ENCODE measurements around the gene GYS1.

Gene GYS1

DNA sequence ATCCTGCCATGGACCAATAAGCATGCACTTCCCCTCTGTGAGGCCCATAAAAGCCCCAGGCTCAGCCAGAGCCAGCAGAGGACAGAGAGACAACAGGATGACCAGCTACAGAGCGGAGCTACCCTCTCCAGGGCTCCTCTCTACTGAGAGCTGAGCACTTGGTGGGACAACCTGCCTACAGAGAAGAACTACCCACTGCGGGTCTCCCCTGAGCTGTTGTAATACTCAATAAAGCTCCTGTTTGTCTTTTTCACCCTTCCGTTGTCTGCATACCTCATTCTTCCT is 45.9 kb downstream of the GYS1 start:
- Histone ChIP-seq H4K20me1 (ENCODE audit: insufficient read depth, low read length) (no peaks in the 10 kb centered on the region), H3K4me3 (ENCODE audit: low read length) (no peak overlapping the region), H3K36me3 (replicated peaks; ENCODE audit: low read depth, low read length) (peaks cover 5% of the 10 kb centered on the region), H3K4me1 (ENCODE audit: low read length) (no peaks in the 10 kb centered on the region), H3K9ac (ENCODE audit: low read length) (no peak overlapping the region), H3K4me2 (ENCODE audit: low read length) (no peak overlapping the region), H3K79me2 (ENCODE audit: low read length) (no peaks in the 10 kb centered on the region), H3K9me3 (ENCODE audit: insufficient read depth, low read length) (peaks cover 8% of the 10 kb centered on the region; the same call in 1 of the 2 replicates), H3K27me3 (ENCODE audit: low read depth, low read length) (no peaks in the 10 kb centered on the region), H2AFZ (ENCODE audit: low read depth, low read length) (no peak overlapping the region), H3K27ac (ENCODE audit: low read length) (no peak overlapping the region)
- TF ChIP-seq, protein P1, sequence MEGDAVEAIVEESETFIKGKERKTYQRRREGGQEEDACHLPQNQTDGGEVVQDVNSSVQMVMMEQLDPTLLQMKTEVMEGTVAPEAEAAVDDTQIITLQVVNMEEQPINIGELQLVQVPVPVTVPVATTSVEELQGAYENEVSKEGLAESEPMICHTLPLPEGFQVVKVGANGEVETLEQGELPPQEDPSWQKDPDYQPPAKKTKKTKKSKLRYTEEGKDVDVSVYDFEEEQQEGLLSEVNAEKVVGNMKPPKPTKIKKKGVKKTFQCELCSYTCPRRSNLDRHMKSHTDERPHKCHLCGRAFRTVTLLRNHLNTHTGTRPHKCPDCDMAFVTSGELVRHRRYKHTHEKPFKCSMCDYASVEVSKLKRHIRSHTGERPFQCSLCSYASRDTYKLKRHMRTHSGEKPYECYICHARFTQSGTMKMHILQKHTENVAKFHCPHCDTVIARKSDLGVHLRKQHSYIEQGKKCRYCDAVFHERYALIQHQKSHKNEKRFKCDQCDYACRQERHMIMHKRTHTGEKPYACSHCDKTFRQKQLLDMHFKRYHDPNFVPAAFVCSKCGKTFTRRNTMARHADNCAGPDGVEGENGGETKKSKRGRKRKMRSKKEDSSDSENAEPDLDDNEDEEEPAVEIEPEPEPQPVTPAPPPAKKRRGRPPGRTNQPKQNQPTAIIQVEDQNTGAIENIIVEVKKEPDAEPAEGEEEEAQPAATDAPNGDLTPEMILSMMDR (IDR thresholded peaks at IDR 0.05; ENCODE audit: low read depth, low read length), result no peak
- no peak for TF ChIP-seq EZH2phosphoT487 (IDR thresholded peaks at IDR 0.05; ENCODE audit: low read depth)

DNA sequence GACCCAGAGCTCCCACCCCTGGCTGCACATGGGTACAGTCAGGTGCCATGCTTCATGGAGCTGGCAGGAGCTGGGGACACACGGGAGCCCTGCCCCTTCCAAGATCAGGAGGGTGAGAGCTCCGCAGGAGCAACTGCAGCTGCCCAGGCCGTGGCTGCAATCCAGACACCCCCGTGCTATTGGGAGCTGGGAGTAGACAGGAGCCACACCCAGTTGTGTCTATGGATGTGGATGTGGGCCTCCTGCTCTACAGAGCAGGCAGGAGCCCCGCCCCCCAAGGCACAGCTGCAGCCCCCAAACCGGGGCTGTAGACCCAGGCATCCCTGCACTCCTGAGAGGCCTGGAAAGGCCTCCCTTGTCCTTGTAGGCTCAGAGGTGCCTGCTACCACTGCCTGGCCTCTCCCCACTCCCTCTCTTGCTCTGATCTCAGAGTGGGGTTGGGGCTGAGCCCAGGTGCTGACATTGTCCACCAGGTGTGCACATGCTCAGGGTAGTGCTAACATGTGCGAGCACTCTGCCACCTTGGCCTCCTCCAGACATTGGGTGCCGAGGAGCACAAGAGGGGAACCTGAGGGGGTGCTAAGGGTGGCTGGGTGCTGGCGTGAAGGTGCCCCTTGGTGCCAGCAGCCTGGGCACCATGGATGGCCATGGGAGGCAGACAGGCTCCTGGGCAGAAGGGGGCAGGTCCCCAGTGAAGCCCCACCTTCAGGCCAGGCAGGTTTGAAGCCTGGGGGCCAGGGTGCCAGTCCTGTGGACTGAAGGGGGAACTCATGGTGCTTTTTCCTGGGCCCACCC is 46.4 kb downstream of the GYS1 start:
- H2AFZ ChIP-seq (ENCODE audit: low read depth, low read length), result no peak overlapping the region
- no peak for TF ChIP-seq EZH2phosphoT487 (IDR thresholded peaks at IDR 0.05; ENCODE audit: low read depth)
- TF ChIP-seq, protein P1 (IDR thresholded peaks at IDR 0.05; ENCODE audit: low read depth, low read length), result no peak
- H3K4me1 ChIP-seq (ENCODE audit: low read length), result no peaks in the 10 kb centered on the region
- peaks cover 5% of the 10 kb centered on the region for H3K36me3 ChIP-seq (replicated peaks; ENCODE audit: low read depth, low read length)
- no peak overlapping the region for H3K9ac ChIP-seq (ENCODE audit: low read length)
- H3K4me3 ChIP-seq (ENCODE audit: low read length), result no peak overlapping the region
- peaks cover 8% of the 10 kb centered on the region; the same call in 1 of the 2 replicates for H3K9me3 ChIP-seq (ENCODE audit: insufficient read depth, low read length)
- H3K27ac ChIP-seq (ENCODE audit: low read length), result no peak overlapping the region
- no peak overlapping the region for H3K4me2 ChIP-seq (ENCODE audit: low read length)
- no peaks in the 10 kb centered on the region for H3K27me3 ChIP-seq (ENCODE audit: low read depth, low read length)
- no peaks in the 10 kb centered on the region for H4K20me1 ChIP-seq (ENCODE audit: insufficient read depth, low read length)
- no peaks in the 10 kb centered on the region for H3K79me2 ChIP-seq (ENCODE audit: low read length)

GRCh38 chr19:48945817-48946216 is 47.3 kb downstream of the GYS1 start:
- H3K4me3 ChIP-seq (ENCODE audit: low read length), result no peak overlapping the region
- H3K27me3 ChIP-seq (ENCODE audit: low read depth, low read length), result no peaks in the 10 kb centered on the region
- TF ChIP-seq EZH2phosphoT487 (IDR thresholded peaks at IDR 0.05; ENCODE audit: low read depth), result no peak
- TF ChIP-seq, protein P1 (IDR thresholded peaks at IDR 0.05; ENCODE audit: low read depth, low read length), result no peak
- no peak overlapping the region for H3K4me2 ChIP-seq (ENCODE audit: low read length)
- H3K27ac ChIP-seq (ENCODE audit: low read length), result no peak overlapping the region
- no peaks in the 10 kb centered on the region for H3K79me2 ChIP-seq (ENCODE audit: low read length)
- H3K9me3 ChIP-seq (ENCODE audit: insufficient read depth, low read length), result peaks cover 14% of the 10 kb centered on the region; the same call in 1 of the 2 replicates
- H3K36me3 ChIP-seq (replicated peaks; ENCODE audit: low read depth, low read length), result peaks cover 5% of the 10 kb centered on the region
- no peaks in the 10 kb centered on the region for H3K4me1 ChIP-seq (ENCODE audit: low read length)
- H2AFZ ChIP-seq (ENCODE audit: low read depth, low read length), result no peak overlapping the region
- no peak overlapping the region for H3K9ac ChIP-seq (ENCODE audit: low read length)
- no peaks in the 10 kb centered on the region for H4K20me1 ChIP-seq (ENCODE audit: insufficient read depth, low read length)

DNA sequence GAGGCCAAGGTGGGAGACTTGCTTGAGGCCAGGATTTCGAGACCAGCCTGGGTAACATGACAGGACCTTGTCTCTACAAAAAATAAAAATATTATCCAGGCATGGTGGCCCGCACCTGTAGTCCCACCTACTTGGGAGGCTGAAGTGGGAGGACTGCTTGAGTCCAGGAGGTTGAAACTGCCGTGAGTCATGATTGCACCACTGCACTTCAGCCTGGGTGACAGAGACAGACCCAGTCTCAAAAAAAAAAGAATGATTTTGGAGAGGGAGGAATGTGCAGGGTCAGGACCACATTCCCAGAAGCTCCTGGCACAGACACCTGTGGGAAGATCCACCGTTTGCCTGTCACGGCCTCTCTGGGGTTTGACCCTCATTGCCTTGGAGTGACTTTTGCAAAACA is 47.7 kb downstream of the GYS1 start:
- H3K79me2 ChIP-seq (ENCODE audit: low read length), result no peaks in the 10 kb centered on the region
- H2AFZ ChIP-seq (ENCODE audit: low read depth, low read length), result no peak overlapping the region
- H3K36me3 ChIP-seq (replicated peaks; ENCODE audit: low read depth, low read length), result peaks cover 5% of the 10 kb centered on the region
- H4K20me1 ChIP-seq (ENCODE audit: insufficient read depth, low read length), result no peaks in the 10 kb centered on the region
- no peak overlapping the region for H3K27ac ChIP-seq (ENCODE audit: low read length)
- no peaks in the 10 kb centered on the region for H3K27me3 ChIP-seq (ENCODE audit: low read depth, low read length)
- no peak for TF ChIP-seq EZH2phosphoT487 (IDR thresholded peaks at IDR 0.05; ENCODE audit: low read depth)
- TF ChIP-seq, protein P1 (IDR thresholded peaks at IDR 0.05; ENCODE audit: low read depth, low read length), result no peak
- no peak overlapping the region for H3K9ac ChIP-seq (ENCODE audit: low read length)
- peaks cover 15% of the 10 kb centered on the region; the same call in 1 of the 2 replicates for H3K9me3 ChIP-seq (ENCODE audit: insufficient read depth, low read length)
- H3K4me3 ChIP-seq (ENCODE audit: low read length), result no peak overlapping the region
- no peak overlapping the region for H3K4me2 ChIP-seq (ENCODE audit: low read length)
- H3K4me1 ChIP-seq (ENCODE audit: low read length), result no peaks in the 10 kb centered on the region
